ENCODE results near the gene DMTF1.

DNA sequence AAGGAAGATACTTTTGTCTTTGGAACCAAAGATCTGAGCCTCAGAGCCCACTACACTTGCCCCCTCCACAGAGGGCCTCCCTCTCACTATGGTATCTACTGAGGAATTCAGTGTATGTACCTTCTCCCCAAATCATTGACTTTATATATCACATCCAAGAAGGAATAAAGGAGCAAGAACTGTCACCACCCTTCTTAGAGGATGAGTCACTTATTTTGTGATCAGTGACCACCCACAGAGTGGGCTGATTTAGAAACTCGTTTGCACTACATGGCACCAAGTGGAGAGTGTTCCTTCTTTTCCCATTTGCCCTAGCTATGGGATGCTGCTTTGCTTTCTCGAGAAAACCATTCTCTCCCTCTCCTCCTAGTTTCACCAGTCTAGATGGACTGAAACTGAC lies 61.6 kb downstream of the DMTF1 start:
- TF ChIP-seq, protein P1, sequence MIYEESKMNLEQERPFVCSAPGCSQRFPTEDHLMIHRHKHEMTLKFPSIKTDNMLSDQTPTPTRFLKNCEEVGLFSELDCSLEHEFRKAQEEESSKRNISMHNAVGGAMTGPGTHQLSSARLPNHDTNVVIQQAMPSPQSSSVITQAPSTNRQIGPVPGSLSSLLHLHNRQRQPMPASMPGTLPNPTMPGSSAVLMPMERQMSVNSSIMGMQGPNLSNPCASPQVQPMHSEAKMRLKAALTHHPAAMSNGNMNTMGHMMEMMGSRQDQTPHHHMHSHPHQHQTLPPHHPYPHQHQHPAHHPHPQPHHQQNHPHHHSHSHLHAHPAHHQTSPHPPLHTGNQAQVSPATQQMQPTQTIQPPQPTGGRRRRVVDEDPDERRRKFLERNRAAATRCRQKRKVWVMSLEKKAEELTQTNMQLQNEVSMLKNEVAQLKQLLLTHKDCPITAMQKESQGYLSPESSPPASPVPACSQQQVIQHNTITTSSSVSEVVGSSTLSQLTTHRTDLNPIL (CRISPR knock-in tag; IDR thresholded peaks at IDR 0.05; ENCODE audit: low read depth): no peak
- TF ChIP-seq PATZ1 (CRISPR knock-in tag; IDR thresholded peaks at IDR 0.05; ENCODE audit: borderline replicate concordance) (no peak), RARB (CRISPR knock-in tag; IDR thresholded peaks at IDR 0.05) (no peak), ZFP3 (CRISPR knock-in tag; IDR thresholded peaks at IDR 0.05) (no peak), ARNTL (CRISPR knock-in tag; IDR thresholded peaks at IDR 0.05; ENCODE audit: borderline replicate concordance, low read depth) (no peak), TSHZ2 (CRISPR knock-in tag; IDR thresholded peaks at IDR 0.05) (no peak), GLIS3 (CRISPR knock-in tag; IDR thresholded peaks at IDR 0.05) (no peak), ZFP30 (CRISPR knock-in tag; IDR thresholded peaks at IDR 0.05) (no peak)

Measured in SK-N-SH treated with all-trans-retinoic acid at 6 μM for 48 hours (cell line).